ENCODE results near the gene SLC35D3.

- TF ChIP-seq HDGF (IDR thresholded peaks at IDR 0.05; ENCODE audit: borderline replicate concordance): no peak
- no peak for TF ChIP-seq FOXM1 (IDR thresholded peaks at IDR 0.05; ENCODE audit: borderline replicate concordance)
- TF ChIP-seq NFRKB (IDR thresholded peaks at IDR 0.05): no peak
- no peak for TF ChIP-seq LEF1 (IDR thresholded peaks at IDR 0.05; ENCODE audit: borderline replicate concordance)
- TF ChIP-seq SP1 (IDR thresholded peaks at IDR 0.05): no peak
- TF ChIP-seq FOXA1 (IDR thresholded peaks at IDR 0.05): no peak
- no peak for TF ChIP-seq SUZ12 (IDR thresholded peaks at IDR 0.05)
- no peak for TF ChIP-seq PKNOX1 (IDR thresholded peaks at IDR 0.05)
- TF ChIP-seq FOXK2 (IDR thresholded peaks at IDR 0.05): no peak
- no peak for TF ChIP-seq ELF4 (IDR thresholded peaks at IDR 0.05)
- TF ChIP-seq BHLHE40 (IDR thresholded peaks at IDR 0.05; ENCODE audit: borderline replicate concordance): no peak
- TF ChIP-seq TARDBP (IDR thresholded peaks at IDR 0.05): no peak
These were observed 37.4 kb downstream of the SLC35D3 start for GRCh38 chr6:136959471-136959891.
